ENCODE measurements around the gene SUN1. TPM values are rescaled to one million over a fixed set of nuclear protein-coding genes. Genes with fewer than 3 reads are reported as not detected.
"Not testable (repeated sequence)": the region's sequence is repeated elsewhere in the genome, so short reads cannot be mapped to it uniquely, and the experiment has no call there.

SUN1 gene
- total RNA-seq, 1 experiment from 2014 or later = 78.1 TPM

- DNase-seq (ENCODE audit: extremely low read depth, low read depth) = no peak
These were observed 84.1 kb downstream of the SUN1 start for GRCh38 chr7:916291-916941.

- DNase-seq (ENCODE audit: extremely low read depth, low read depth) = no peak
These were observed 85.2 kb downstream of the SUN1 start for GRCh38 chr7:917255-918117.

- DNase-seq (ENCODE audit: extremely low read depth, low read depth) = no peak
These were observed 85.8 kb downstream of the SUN1 start for GRCh38 chr7:918118-918425.

- no peak for DNase-seq (ENCODE audit: extremely low read depth, low read depth)
These were observed 86.3 kb downstream of the SUN1 start for GRCh38 chr7:918441-919113.

GRCh38 chr7:919114-919442 is 86.8 kb downstream of the SUN1 start:
- no peak for DNase-seq (ENCODE audit: extremely low read depth, low read depth)

GRCh38 chr7:919924-920341 is 87.7 kb downstream of the SUN1 start:
- DNase-seq (ENCODE audit: extremely low read depth, low read depth) = no peak

GRCh38 chr7:920351-921070 is 88.2 kb downstream of the SUN1 start:
- no peak for DNase-seq (ENCODE audit: extremely low read depth, low read depth)

GRCh38 chr7:921071-921461 is 88.8 kb downstream of the SUN1 start:
- DNase-seq (ENCODE audit: extremely low read depth, low read depth) = no peak

- DNase-seq (ENCODE audit: extremely low read depth, low read depth) = no peak
These were observed 89.5 kb downstream of the SUN1 start for GRCh38 chr7:921581-922333.

GRCh38 chr7:922334-923107 is 90.2 kb downstream of the SUN1 start:
- DNase-seq (ENCODE audit: extremely low read depth, low read depth) = no peak

- DNase-seq (ENCODE audit: extremely low read depth, low read depth) = no peak
These were observed 91.1 kb downstream of the SUN1 start for GRCh38 chr7:923108-924041.

GRCh38 chr7:924042-924441 is 91.8 kb downstream of the SUN1 start:
- DNase-seq (ENCODE audit: extremely low read depth, low read depth) = not testable (repeated sequence)

Other genes with a start within 250 kb of the SUN1 start
- 37.1 and 41.5 TPM in 2 replicates for gene DNAAF5, start 105.8 kb upstream of the SUN1 start, total RNA-seq (2014; rRNA removed; shearing (Covaris generic))
- gene PRKAR1B, start 105.2 kb upstream of the SUN1 start, total RNA-seq (2014; rRNA removed; shearing (Covaris generic)) = 7.4 and 8.7 TPM in 2 replicates
- 24.1 and 25.9 TPM in 2 replicates for gene GET4, start 44.1 kb downstream of the SUN1 start, total RNA-seq (2014; rRNA removed; shearing (Covaris generic))
- gene ADAP1, start 122.2 kb downstream of the SUN1 start, total RNA-seq (2014; rRNA removed; shearing (Covaris generic)) = 8.7 and 10.0 TPM in 2 replicates
- gene COX19, start 143.1 kb downstream of the SUN1 start, total RNA-seq (2014; rRNA removed; shearing (Covaris generic)) = 15.4 and 17.2 TPM in 2 replicates
- gene CYP2W1, start 150.7 kb downstream of the SUN1 start, total RNA-seq (2014; rRNA removed; shearing (Covaris generic)) = 0.05 TPM in 1 of 2 replicates, not detected in the other
- gene GPR146, start 212.1 kb downstream of the SUN1 start, total RNA-seq (2014; rRNA removed; shearing (Covaris generic)) = 0.72 and 1.2 TPM in 2 replicates

All from NCI-H460 (cell line).